ENCODE measurements around the gene HBE1.
A peak's percentile ranks its signal among the peaks of the same experiment; 100 is the strongest.
"Not testable (repeated sequence)": the region's sequence is repeated elsewhere in the genome, so short reads cannot be mapped to it uniquely, and the experiment has no call there.

Gene HBE1

DNA sequence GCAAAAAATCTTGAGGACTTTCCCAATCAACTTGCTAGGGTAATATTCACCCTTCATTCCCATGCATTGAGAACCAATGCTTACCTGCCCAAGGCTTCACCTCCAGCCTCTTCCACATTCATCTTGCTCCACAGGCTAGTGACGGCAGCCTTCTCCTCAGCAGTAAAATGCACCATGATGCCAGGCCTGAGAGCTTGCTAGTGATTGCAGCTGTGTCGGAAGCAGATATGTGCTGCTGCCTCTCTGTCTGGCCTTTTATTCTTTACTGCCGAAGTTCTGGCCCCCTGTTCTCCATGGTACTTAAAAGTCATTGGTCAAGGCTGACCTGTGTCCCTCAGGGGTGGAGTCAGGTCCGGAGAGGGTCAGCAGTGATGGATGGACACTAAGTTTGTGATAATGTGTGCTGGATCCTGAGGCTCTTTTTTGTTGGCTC is at the start of gene HBE1:
TSS of gene HBE1 (minus strand) at position 231 of the 433 bp plus-strand sequence. CDS start at position 176, 55 bp downstream.
- TF ChIP-seq, protein P1, sequence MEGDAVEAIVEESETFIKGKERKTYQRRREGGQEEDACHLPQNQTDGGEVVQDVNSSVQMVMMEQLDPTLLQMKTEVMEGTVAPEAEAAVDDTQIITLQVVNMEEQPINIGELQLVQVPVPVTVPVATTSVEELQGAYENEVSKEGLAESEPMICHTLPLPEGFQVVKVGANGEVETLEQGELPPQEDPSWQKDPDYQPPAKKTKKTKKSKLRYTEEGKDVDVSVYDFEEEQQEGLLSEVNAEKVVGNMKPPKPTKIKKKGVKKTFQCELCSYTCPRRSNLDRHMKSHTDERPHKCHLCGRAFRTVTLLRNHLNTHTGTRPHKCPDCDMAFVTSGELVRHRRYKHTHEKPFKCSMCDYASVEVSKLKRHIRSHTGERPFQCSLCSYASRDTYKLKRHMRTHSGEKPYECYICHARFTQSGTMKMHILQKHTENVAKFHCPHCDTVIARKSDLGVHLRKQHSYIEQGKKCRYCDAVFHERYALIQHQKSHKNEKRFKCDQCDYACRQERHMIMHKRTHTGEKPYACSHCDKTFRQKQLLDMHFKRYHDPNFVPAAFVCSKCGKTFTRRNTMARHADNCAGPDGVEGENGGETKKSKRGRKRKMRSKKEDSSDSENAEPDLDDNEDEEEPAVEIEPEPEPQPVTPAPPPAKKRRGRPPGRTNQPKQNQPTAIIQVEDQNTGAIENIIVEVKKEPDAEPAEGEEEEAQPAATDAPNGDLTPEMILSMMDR (IDR thresholded peaks at IDR 0.05; ENCODE audit: control insufficient read depth, extremely low read depth, insufficient read depth): no peak
- H3K4me3 ChIP-seq (ENCODE audit: low read depth, low read length): no peak within 1 kb of the TSS
- DNase-seq (ENCODE audit: low read depth): no peak

DNA sequence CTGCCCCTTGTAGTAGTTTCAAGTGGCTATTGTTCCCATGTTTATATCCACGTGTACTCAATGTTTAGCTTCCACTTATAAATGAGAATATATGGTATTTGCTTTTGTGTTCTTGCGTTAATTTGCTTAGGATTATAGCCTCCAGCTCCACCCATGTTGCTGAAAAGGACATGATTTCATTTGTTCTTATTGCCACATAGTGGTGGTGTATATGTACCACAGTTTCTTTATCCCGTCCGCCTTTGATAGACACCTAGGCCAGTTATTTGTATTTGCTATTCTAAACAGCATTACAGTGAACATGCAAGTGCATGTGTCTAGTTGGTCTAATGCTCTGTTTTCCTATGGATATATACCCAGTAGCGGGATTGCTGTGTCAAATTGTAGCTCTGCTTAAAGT is 47.5 kb upstream of the HBE1 start:
- TF ChIP-seq, protein P1 (IDR thresholded peaks at IDR 0.05; ENCODE audit: control insufficient read depth, extremely low read depth, insufficient read depth): 0 out of 2 replicates have a peak, but pooled peaks have one; percentile 19
- peak; percentile 22 for DNase-seq (ENCODE audit: low read depth)
- no peak overlapping the region for H3K4me3 ChIP-seq (ENCODE audit: low read depth, low read length)

DNA sequence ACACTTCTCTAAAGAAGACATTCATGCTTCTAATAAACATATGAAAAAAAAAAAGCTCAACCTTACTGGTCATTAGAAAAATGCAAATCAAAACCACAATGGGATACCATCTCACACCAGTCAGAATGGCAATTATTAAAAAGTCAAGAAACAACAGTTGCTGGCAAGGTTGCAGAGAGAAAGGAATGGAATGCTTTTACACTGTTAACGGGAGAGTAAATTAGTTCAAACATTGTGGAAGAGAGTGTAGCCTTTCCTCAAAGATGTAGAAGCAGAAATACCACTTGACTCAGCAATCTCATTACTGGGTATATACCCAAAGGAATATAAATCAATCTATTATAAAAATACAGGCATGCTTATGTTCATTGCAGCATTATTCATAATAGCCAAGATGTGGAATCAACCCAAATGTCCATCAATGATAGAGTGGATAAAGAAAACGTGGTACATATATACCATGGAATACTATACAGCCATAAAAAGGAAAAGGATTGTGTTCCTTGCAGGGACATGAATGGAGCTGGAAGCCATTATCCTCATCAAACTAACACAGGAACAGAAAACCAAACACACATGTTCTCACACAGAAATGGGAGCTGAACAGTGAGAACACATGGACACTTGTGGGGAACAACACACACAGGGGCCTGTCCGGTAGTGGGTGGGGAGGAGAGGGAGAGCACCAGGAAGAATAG is 43.7 kb upstream of the HBE1 start:
- H3K4me3 ChIP-seq (ENCODE audit: low read depth, low read length); DNase-seq (ENCODE audit: low read depth): not testable (repeated sequence)

DNA sequence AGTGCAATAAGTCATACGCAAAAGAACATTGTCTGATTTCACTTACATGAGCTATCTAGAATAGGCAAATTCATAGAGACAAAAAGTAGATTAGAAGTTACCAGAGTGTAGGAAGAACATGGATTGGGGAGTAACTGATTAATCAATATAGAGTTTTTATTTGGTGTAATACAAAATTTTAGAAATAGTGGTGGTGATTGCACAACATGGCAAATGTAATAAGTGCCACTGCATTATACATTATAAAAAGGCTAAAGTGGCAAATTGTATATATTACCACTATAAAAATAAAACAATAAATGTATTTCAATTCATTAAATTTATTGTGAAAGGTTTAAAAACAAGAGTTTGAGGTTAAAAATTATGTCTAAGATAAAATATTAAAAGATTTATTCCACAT is 40.7 kb upstream of the HBE1 start:
- H3K4me3 ChIP-seq (ENCODE audit: low read depth, low read length): no peak overlapping the region
- no peak for DNase-seq (ENCODE audit: low read depth)
- TF ChIP-seq, protein P1 (IDR thresholded peaks at IDR 0.05; ENCODE audit: control insufficient read depth, extremely low read depth, insufficient read depth): no peak

DNA sequence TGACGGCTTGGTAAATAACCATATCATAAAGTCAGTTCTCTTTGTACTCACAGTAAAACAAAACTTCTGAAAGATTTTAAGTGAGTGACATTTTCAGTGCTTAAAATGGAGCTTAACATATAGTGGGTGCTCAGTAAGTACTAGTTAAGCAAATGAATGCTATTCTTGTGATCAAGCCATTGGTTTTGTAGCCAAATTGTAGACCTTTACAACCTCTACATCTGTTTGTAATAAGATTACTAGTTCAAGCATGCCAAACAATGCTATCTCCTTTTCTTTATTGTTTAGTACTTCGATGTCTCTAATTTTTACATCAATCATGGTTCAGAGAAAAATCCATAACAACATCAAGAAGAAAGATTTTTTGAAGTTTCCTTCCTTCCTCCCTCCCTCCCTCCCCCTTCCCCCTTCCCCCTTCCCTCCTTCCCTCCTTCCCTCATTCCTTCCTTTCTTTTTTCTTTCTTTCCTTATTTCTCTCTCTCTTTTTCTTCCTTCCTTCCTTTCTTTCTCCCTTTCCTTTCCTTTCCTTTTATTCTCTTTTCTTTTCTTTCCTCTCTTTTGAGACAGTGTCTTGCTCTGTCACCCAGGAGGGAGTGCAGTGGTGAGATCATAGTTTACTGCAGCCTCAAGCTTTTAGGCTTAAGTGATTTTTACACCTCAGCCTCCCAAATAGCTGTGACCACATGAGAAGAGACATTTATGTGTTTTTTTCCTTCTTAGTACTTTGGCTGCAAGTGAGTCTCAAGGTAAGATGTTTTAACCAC is 37.7 kb upstream of the HBE1 start:
- no peak overlapping the region for H3K4me3 ChIP-seq (ENCODE audit: low read depth, low read length)
- DNase-seq (ENCODE audit: low read depth): no peak
- TF ChIP-seq, protein P1 (IDR thresholded peaks at IDR 0.05; ENCODE audit: control insufficient read depth, extremely low read depth, insufficient read depth): no peak

DNA sequence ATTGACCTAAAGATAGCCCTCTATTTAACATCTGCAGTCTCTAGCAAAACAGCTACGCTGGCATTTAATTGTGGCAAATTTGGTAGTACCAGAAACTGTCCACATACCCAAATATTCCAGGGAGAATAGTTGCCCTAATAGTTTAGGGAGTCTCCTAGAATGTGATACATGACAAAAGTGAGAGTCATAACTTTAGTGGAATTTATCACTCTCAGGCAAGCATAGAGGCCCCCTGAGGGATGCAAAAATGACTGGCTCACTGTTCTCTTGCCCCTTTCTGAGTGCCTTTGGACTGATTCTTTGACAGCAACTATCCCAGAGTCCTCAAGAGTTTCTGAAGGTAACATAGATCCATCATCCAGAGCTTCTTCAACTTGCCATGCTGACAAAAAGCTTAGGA is 34.3 kb upstream of the HBE1 start:
- no peak for DNase-seq (ENCODE audit: low read depth)
- TF ChIP-seq, protein P1 (IDR thresholded peaks at IDR 0.05; ENCODE audit: control insufficient read depth, extremely low read depth, insufficient read depth): no peak
- H3K4me3 ChIP-seq (ENCODE audit: low read depth, low read length): no peak overlapping the region

DNA sequence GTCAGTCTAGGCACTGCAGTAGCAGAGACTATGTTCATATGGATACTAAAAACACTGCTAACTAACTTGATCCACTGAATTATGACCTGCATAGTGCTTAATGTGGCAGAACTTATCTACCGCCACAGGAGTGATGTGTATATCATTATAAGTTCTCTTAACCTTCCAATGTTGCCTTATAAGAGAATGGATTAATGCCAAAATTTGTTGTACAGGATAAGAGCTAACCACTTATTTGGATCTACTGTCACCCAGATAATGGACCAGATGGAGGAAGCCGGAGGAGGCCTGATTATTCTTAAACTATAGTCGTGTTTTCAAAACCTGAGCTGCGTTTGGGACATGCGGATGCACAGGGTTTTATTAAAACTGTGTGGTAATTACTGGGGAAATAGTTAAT is 33.9 kb upstream of the HBE1 start:
- TF ChIP-seq, protein P1 (IDR thresholded peaks at IDR 0.05; ENCODE audit: control insufficient read depth, extremely low read depth, insufficient read depth): no peak
- no peak for DNase-seq (ENCODE audit: low read depth)
- no peak overlapping the region for H3K4me3 ChIP-seq (ENCODE audit: low read depth, low read length)

All from LNCaP clone FGC (cell line).